HL-60 (cell line): ENCODE data around the gene HERC4.

Source experiments
- DNase-seq, 2 experiments: peaks; one replicate each; pipeline ENCODE4 v3.0.0-alpha.2; 2010 to 2020; ENCODE audit warnings: low read depth in 1 of 2, low spot score in 1 of 2
- H3K27ac ChIP-seq: fragments of 250-450 bp; sonication (Bioruptor Pico); replicated peaks from 2 replicates; pipeline ENCODE4 v1.5.1; 2020; ENCODE audit warnings: mild to moderate bottlenecking, moderate library complexity
- H3K27me3 ChIP-seq: fragments of 250-450 bp; sonication (Bioruptor Pico); 2 replicates; pipeline ENCODE4 v1.5.1; 2021; ENCODE audit warnings: mild to moderate bottlenecking, moderate library complexity; ENCODE audit not compliant: insufficient read depth, poor library complexity, severe bottlenecking
- H3K4me3 ChIP-seq: replicated peaks from 2 replicates; pipeline ENCODE4 v1.5.1; 2011; ENCODE audit warnings: mild to moderate bottlenecking, control low read depth, low read length; ENCODE audit not compliant: insufficient read depth
- CTCF ChIP-seq: IDR thresholded peaks from one replicate; pipeline ENCODE4 v1.5.1; 2011; ENCODE audit warnings: low read length, control low read depth, inconsistent platforms; ENCODE audit not compliant: insufficient read depth
- GABPA ChIP-seq: IDR thresholded peaks from 2 replicates; pipeline ENCODE4 v1.6.1; 2012; ENCODE audit warnings: low read depth
- POLR2AphosphoS5 ChIP-seq: IDR thresholded peaks from 2 replicates; pipeline ENCODE4 v1.6.1; 2012; ENCODE audit warnings: low read depth
- REST ChIP-seq: IDR thresholded peaks from 2 replicates; pipeline ENCODE4 v1.6.1; 2012; ENCODE audit warnings: low read depth; ENCODE audit not compliant: insufficient replicate concordance
- SPI1 ChIP-seq: IDR thresholded peaks from 2 replicates; pipeline ENCODE4 v1.6.1; 2012; ENCODE audit warnings: low read depth, mild to moderate bottlenecking, borderline replicate concordance

HERC4 gene

GRCh38 chr10:68090586-68090985 is 15.5 kb upstream of the HERC4 start:
- Histone ChIP-seq H3K4me3 (no peak overlapping the region), H3K27me3 (no peaks in the 10 kb centered on the region), H3K27ac (no peak overlapping the region)
- no peak for TF ChIP-seq GABPA
- TF ChIP-seq REST = no peak
- no peak for TF ChIP-seq SPI1
- no peak for TF ChIP-seq POLR2AphosphoS5
- no peak for TF ChIP-seq CTCF
- DNase-seq = no peak

GRCh38 chr10:68088740-68089139 is 13.7 kb upstream of the HERC4 start:
- no peak overlapping the region for H3K4me3 ChIP-seq
- H3K27ac ChIP-seq = no peak overlapping the region
- TF ChIP-seq CTCF (no peak), REST (no peak), SPI1 (no peak), GABPA (no peak), POLR2AphosphoS5 (no peak)
- H3K27me3 ChIP-seq = no peaks in the 10 kb centered on the region
- DNase-seq = no peak

GRCh38 chr10:68087685-68088401 is 12.8 kb upstream of the HERC4 start:
- H3K4me3 ChIP-seq = no peak overlapping the region
- TF ChIP-seq SPI1 (no peak), POLR2AphosphoS5 (no peak), GABPA (no peak), CTCF (no peak), REST (no peak)
- no peaks in the 10 kb centered on the region for H3K27me3 ChIP-seq
- no peak overlapping the region for H3K27ac ChIP-seq
- no peak for DNase-seq
